Thoracic aorta (tissue), 2 donors: ENCODE results near the gene CTSF. TPM values are rescaled to one million over a fixed set of nuclear protein-coding genes. Genes with fewer than 3 reads are reported as not detected.
A peak's percentile ranks its signal among the peaks of the same experiment; 100 is the strongest.

ENCODE experiments used
- ATAC-seq: fragments of 150-250 bp; one replicate; pipeline ENCODE4 v1.8.0; 2017; ENCODE audit warnings: low read depth; ENCODE audit not compliant: insufficient number of reproducible peaks, low FRiP score
- DNase-seq: peaks from one replicate; pipeline ENCODE4 v3.0.0-alpha.2; 2020; ENCODE audit warnings: low spot score
- H3K27ac ChIP-seq, 2 donors: fragments of 200-600 bp; sonication (generic); 1 replicate in 1 of 2; 2 replicates in 1 of 2; pipeline ENCODE4 v1.5.1; 2016; ENCODE audit warnings: mild to moderate bottlenecking in 2 of 2, moderate library complexity in 2 of 2
- H3K27me3 ChIP-seq: fragments of 200-600 bp; sonication (generic); replicated peaks from 2 replicates; pipeline ENCODE4 v1.6.0; 2016; ENCODE audit warnings: mild to moderate bottlenecking; ENCODE audit not compliant: insufficient read depth
- H3K36me3 ChIP-seq: fragments of 200-600 bp; sonication (generic); one replicate; pipeline ENCODE4 v1.5.1; 2016
- H3K4me1 ChIP-seq, 2 donors: fragments of 200-600 bp; sonication (generic); 1 replicate in 1 of 2; 2 replicates in 1 of 2; pipeline versions ENCODE4 v1.5.1 to v1.6.0; 2016; ENCODE audit warnings: low read depth in 2 of 2, mild to moderate bottlenecking in 1 of 2; ENCODE audit not compliant: control insufficient read depth in 1 of 2
- H3K4me3 ChIP-seq: fragments of 200-600 bp; sonication (generic); 2 replicates; pipeline ENCODE4 v1.5.1; 2016; ENCODE audit warnings: mild to moderate bottlenecking
- H3K9me3 ChIP-seq: fragments of 200-600 bp; sonication (generic); 2 replicates; pipeline ENCODE4 v1.5.1; 2016
- CTCF ChIP-seq: fragments of 200-600 bp; sonication (generic); IDR thresholded peaks from one replicate; pipeline ENCODE4 v1.5.1; 2019; ENCODE audit warnings: antibody characterized with exemption
- total RNA-seq, 2 donors: library from RNA; depleted of rRNA; stranded (reverse); fragments of >200 nt; gene quantifications; one replicate each; pipeline versions ENCODE4 v1.1.0 to v1.2.3, GENCODE V29; 2016

The CTSF gene
- 100 to 1,000 TPM; 122 to 195 TPM for total RNA-seq

- H3K27ac ChIP-seq = peak within 1 kb of the TSS; percentile 50 to 57
- peak; percentile 45 for DNase-seq
- ATAC-seq = peak; percentile 66
Observed at GRCh38 chr11:66568124-66568916, at the start of gene CTSF. Gene CTSF, minus strand, starts transcription at chr11:66568606. Its CDS starts 120 bp downstream, at chr11:66568486.

DNA sequence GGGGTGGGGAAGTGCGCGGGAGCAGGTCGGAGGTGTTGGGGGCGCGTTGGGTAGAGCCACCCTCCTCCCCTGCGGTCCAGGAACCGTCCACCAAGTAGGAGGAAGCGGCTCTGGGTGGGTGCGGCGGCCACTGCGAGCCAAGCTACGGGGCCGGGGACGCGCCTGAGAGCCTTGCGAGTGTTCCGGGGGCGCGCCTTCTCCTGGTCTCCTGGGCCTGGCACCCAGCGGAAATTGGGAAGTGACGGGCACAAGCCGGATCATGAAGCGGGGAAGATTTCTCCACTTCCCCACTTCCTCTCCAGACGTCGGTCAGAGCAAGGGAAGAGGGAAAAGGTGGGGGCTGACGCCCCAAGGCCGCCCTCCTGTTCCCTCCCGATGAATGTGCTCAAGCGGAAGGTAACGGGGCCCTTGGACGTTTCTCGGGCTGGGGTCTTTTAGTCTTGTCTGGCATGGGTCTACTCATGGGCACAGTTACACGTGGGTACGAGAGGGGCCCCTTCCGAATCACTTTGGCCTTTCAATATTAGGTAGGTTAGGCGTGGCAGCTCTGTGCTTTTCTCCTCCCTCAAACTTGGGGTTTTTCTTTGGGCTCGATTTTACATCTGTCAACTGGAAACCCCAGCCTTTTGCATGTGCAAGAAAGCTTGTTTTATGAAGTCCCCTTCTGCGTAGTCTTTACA lies 48.9 kb upstream of the CTSF start:
- no peaks in the 10 kb centered on the region for H3K9me3 ChIP-seq
- H3K27me3 ChIP-seq = no peaks in the 10 kb centered on the region
- TF ChIP-seq CTCF = no peak
- H3K27ac ChIP-seq = peak overlapping the region; percentile 92 to 96
- peak overlapping the region; percentile 91 for H3K4me3 ChIP-seq
- peak; percentile 40 for DNase-seq
- peaks cover 3% of the 10 kb centered on the region for H3K36me3 ChIP-seq
- ATAC-seq = peak; percentile 11
- H3K4me1 ChIP-seq = peaks cover 29 to 49% of the 10 kb centered on the region in 2 donors

More at GRCh38 chr11:66568124-66568916, at the start of gene CTSF:
- no peaks in the 10 kb centered on the region for H3K9me3 ChIP-seq
- peaks cover 4 to 15% of the 10 kb centered on the region in 2 donors for H3K4me1 ChIP-seq
- peak within 1 kb of the TSS; percentile 94 for H3K4me3 ChIP-seq
- H3K36me3 ChIP-seq = no peaks in the 10 kb centered on the region
- no peak for TF ChIP-seq CTCF
- H3K27me3 ChIP-seq = no peaks in the 10 kb centered on the region

DNA sequence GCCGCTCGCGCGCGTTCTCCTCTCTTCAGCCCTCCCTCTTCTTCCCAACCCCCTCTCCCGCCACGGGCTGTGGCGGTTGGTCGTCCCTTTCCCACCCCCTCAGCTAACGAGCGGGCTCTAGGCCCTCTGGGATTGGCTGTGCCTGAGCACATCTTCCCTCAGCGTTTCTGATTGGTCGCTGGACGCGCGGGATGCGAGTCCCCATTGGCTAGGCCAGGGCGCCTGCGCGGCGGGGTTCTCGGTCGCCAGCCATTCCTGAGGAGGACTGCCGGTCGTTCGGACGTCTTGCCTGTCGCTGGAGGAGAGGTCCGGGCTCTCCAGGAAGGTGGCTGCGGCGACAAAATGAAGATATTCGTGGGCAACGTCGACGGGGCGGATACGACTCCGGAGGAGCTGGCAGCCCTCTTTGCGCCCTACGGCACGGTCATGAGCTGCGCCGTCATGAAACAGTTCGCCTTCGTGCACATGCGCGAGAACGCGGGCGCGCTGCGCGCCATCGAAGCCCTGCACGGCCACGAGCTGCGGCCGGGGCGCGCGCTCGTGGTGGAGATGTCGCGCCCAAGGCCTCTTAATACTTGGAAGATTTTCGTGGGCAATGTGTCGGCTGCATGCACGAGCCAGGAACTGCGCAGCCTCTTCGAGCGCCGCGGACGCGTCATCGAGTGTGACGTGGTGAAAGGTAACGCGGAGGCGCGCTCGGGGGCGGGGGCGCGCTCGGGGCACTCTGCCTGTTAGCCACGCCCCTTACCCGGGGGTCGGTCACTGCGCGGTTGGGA lies 48.2 kb upstream of the CTSF start, which contains the start of gene RBM14:
Gene RBM14, plus strand, starts transcription at position 252 of the 776 bp plus-strand sequence. Its CDS starts 91 bp downstream, at position 343.
- Histone ChIP-seq H3K4me3 (peak within 1 kb of the TSS; percentile 91), H3K4me1 (peaks cover 24 to 42% of the 10 kb centered on the region in 2 donors), H3K36me3 (peaks cover 3% of the 10 kb centered on the region), H3K27me3 (no peaks in the 10 kb centered on the region), H3K9me3 (no peaks in the 10 kb centered on the region), H3K27ac (peak within 1 kb of the TSS; percentile 92 to 96)
- peak; percentile 97 for ATAC-seq
- peak; percentile 94 for DNase-seq
- no peak for TF ChIP-seq CTCF

GRCh38 chr11:66614073-66614472 lies 45.7 kb upstream of the CTSF start:
- Histone ChIP-seq H3K27ac (no peak overlapping the region), H3K36me3 (no peaks in the 10 kb centered on the region), H3K9me3 (no peaks in the 10 kb centered on the region), H3K4me3 (no peak overlapping the region), H3K27me3 (no peaks in the 10 kb centered on the region), H3K4me1 (peaks cover 10 to 26% of the 10 kb centered on the region in 2 donors)
- ATAC-seq (no peak), DNase-seq (no peak)
- no peak for TF ChIP-seq CTCF
